ENCODE results near the gene ZNF775. TPM values are rescaled to one million over a fixed set of nuclear protein-coding genes. Genes with fewer than 3 reads are reported as not detected.

ZNF775 gene
- total RNA-seq, 1 donor from 2014 or later = 3.0 TPM

DNA sequence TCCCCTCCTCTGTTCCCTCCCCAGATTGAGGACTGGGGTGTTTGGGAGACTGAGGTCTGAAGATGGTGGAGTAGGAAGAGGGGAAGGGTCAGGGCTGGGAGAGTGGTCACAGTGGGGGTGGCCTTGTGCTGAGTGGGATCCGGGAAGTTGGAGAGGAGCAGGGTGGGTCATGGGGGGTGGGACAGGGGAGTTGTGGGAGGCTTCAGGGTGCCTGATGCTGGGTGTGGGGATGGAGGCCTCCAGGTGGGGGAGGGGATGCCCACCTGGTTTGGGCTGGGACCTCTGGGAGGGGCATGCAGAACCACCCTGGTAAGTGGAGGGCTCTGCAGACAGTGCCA is 2.6 kb downstream of the ZNF775 start:
- H3K4me1 Mint-ChIP-seq = peaks cover 84% of the 10 kb centered on the region
- Histone ChIP-seq H3K4me3 (no peak overlapping the region), H3F3A (ENCODE audit: low read depth) (peaks cover 75% of the 10 kb centered on the region), H3K9me3 (ENCODE audit: low read depth) (no peaks in the 10 kb centered on the region), H3K9ac (no peak overlapping the region), H3K36me3 (no peaks in the 10 kb centered on the region), H3K4me2 (peak overlapping the region; percentile 79), H3K4me1 (peaks cover 68% of the 10 kb centered on the region), H3K27me3 (no peaks in the 10 kb centered on the region), H3K27ac (peak overlapping the region; percentile 84), H3K79me2 (ENCODE audit: low read depth) (peaks cover 71% of the 10 kb centered on the region), H4K20me1 (ENCODE audit: low read depth) (peaks cover 47% of the 10 kb centered on the region), H2AFZ (replicated peaks) (no peak overlapping the region)
- H3K4me3 Mint-ChIP-seq = no peak overlapping the region
- no peak for DNase-seq (ENCODE audit: low spot score)
- H3K27ac Mint-ChIP-seq = no peak overlapping the region
- H3K36me3 Mint-ChIP-seq = peaks cover 5% of the 10 kb centered on the region
- TF ChIP-seq CTCF (IDR thresholded peaks at IDR 0.05) (no peak), EZH2phosphoT487 (IDR thresholded peaks at IDR 0.05) (no peak), EZH2 (IDR thresholded peaks at IDR 0.05) (no peak)
- no peaks in the 10 kb centered on the region for H3K9me3 Mint-ChIP-seq
- H3K27me3 Mint-ChIP-seq (ENCODE audit: insufficient read depth, low read depth) = peaks cover 17% of the 10 kb centered on the region

GRCh38 chr7:150382123-150382843 is 3.2 kb downstream of the ZNF775 start:
- Histone ChIP-seq H3F3A (ENCODE audit: low read depth) (peaks cover 71% of the 10 kb centered on the region), H3K4me3 (peak overlapping the region; percentile 36), H3K9ac (no peak overlapping the region), H2AFZ (replicated peaks) (no peak overlapping the region), H3K9me3 (ENCODE audit: low read depth) (no peaks in the 10 kb centered on the region), H3K79me2 (ENCODE audit: low read depth) (peaks cover 77% of the 10 kb centered on the region), H3K36me3 (no peaks in the 10 kb centered on the region), H3K4me2 (peak overlapping the region; percentile 79), H4K20me1 (ENCODE audit: low read depth) (peaks cover 46% of the 10 kb centered on the region), H3K27me3 (no peaks in the 10 kb centered on the region), H3K4me1 (peaks cover 69% of the 10 kb centered on the region), H3K27ac (peak overlapping the region; percentile 84)
- peaks cover 7% of the 10 kb centered on the region for H3K36me3 Mint-ChIP-seq
- no peaks in the 10 kb centered on the region for H3K9me3 Mint-ChIP-seq
- peak overlapping the region; percentile 99 for H3K27ac Mint-ChIP-seq
- peaks cover 17% of the 10 kb centered on the region for H3K27me3 Mint-ChIP-seq (ENCODE audit: insufficient read depth, low read depth)
- peak; percentile 58 for DNase-seq (ENCODE audit: low spot score)
- H3K4me3 Mint-ChIP-seq = peak overlapping the region; percentile 79
- peaks cover 84% of the 10 kb centered on the region for H3K4me1 Mint-ChIP-seq
- TF ChIP-seq CTCF (IDR thresholded peaks at IDR 0.05) (no peak), EZH2 (IDR thresholded peaks at IDR 0.05) (no peak), EZH2phosphoT487 (IDR thresholded peaks at IDR 0.05) (no peak)

DNA sequence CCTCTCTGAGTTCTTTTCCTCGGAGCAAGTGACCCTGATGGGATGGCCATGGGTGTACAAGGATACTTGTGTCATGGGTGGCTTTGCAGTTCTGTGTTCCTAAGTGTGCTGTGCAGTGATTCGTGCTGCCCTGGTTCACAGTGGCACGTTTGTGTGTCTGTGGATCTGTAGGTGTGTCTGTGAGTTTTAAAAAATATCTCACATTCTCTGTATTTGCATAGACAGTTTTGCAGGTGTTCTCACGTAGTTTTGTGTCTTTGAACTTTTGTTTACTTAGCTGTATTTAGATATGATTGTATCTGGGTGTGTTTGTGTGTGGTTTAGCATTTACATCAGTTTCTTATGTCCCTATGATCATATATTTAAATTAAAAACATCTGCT is 3.7 kb downstream of the ZNF775 start:
- H3K9me3 Mint-ChIP-seq = no peaks in the 10 kb centered on the region
- H3F3A ChIP-seq (ENCODE audit: low read depth) = peaks cover 66% of the 10 kb centered on the region
- no peaks in the 10 kb centered on the region for H3K36me3 ChIP-seq
- H3K27me3 ChIP-seq = no peaks in the 10 kb centered on the region
- H3K27me3 Mint-ChIP-seq (ENCODE audit: insufficient read depth, low read depth) = peaks cover 15% of the 10 kb centered on the region
- peaks cover 82% of the 10 kb centered on the region for H3K79me2 ChIP-seq (ENCODE audit: low read depth)
- peaks cover 8% of the 10 kb centered on the region for H3K36me3 Mint-ChIP-seq
- H3K4me2 ChIP-seq = peak overlapping the region; percentile 79
- no peak overlapping the region for H3K9ac ChIP-seq
- peaks cover 82% of the 10 kb centered on the region for H3K4me1 Mint-ChIP-seq
- H3K4me1 ChIP-seq = peaks cover 68% of the 10 kb centered on the region
- H3K4me3 Mint-ChIP-seq = peak overlapping the region; percentile 79
- TF ChIP-seq EZH2phosphoT487 (IDR thresholded peaks at IDR 0.05) (no peak), CTCF (IDR thresholded peaks at IDR 0.05) (no peak), EZH2 (IDR thresholded peaks at IDR 0.05) (no peak)
- H3K27ac ChIP-seq = peak overlapping the region; percentile 84
- H3K27ac Mint-ChIP-seq = peak overlapping the region; percentile 99
- H4K20me1 ChIP-seq (ENCODE audit: low read depth) = peaks cover 43% of the 10 kb centered on the region
- no peak for DNase-seq (ENCODE audit: low spot score)
- H3K4me3 ChIP-seq = peak overlapping the region; percentile 36
- no peak overlapping the region for H2AFZ ChIP-seq (replicated peaks)
- no peaks in the 10 kb centered on the region for H3K9me3 ChIP-seq (ENCODE audit: low read depth)
